OCI-LY1 (cell line): Measurements from ENCODE around the gene POT1.

Experiments
- CTCF ChIP-seq: fragments of 200-600 bp; sonication (generic), shearing (Covaris generic); IDR thresholded peaks from 2 replicates; pipeline ENCODE4 v1.5.1; 2017; ENCODE audit warnings: mild to moderate bottlenecking, antibody characterized with exemption, low read length, moderate library complexity, mixed read lengths
- EZH2 ChIP-seq: fragments of 200-600 bp; sonication (generic), shearing (Covaris generic); IDR thresholded peaks from 2 replicates; pipeline ENCODE4 v1.8.0; 2017; ENCODE audit warnings: borderline replicate concordance, mixed run types, mild to moderate bottlenecking, antibody characterized with exemption, low read length, moderate library complexity, mixed read lengths

- no peak for TF ChIP-seq CTCF
- TF ChIP-seq EZH2: no peak
Observed at GRCh38 chr7:124810605-124811004, 119.0 kb downstream of the POT1 start.
